Measurements from ENCODE around the gene CYFIP2. TPM values are rescaled to one million over a fixed set of nuclear protein-coding genes. Genes with fewer than 3 reads are reported as not detected.

Gene CYFIP2
- total RNA-seq, 1 donor from 2014 or later, result 42.9 TPM

DNA sequence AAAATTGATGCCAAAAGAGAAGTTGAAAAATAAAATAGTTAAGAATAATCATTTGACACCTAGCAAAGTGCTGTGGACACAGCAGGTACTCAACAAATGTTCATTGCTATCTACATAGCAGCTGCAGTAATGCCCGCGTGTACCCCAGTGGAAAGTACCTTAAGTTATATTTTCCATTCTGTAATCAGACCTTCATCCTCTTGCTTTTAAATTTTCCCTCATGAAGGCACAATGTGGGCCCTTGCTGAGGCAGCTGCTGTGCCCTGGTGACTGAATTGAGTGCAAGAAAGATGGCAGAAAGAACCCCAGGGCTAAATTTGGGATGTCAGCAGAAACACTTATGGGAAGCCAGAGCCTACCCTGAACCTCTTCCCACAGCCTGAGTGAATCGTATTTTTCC lies 65.9 kb downstream of the CYFIP2 start:
- H3K4me1 Mint-ChIP-seq (ENCODE audit: unreplicated experiment), result no peaks in the 10 kb centered on the region
- H3K4me3 Mint-ChIP-seq (ENCODE audit: unreplicated experiment), result no peak overlapping the region
- no peaks in the 10 kb centered on the region for H3K9me3 Mint-ChIP-seq (ENCODE audit: unreplicated experiment)
- no peak overlapping the region for H3K27ac Mint-ChIP-seq (ENCODE audit: unreplicated experiment)
- H3K27me3 Mint-ChIP-seq (ENCODE audit: unreplicated experiment), result no peaks in the 10 kb centered on the region
- DNase-seq (ENCODE audit: low spot score), result no peak
- TF ChIP-seq, protein P1, sequence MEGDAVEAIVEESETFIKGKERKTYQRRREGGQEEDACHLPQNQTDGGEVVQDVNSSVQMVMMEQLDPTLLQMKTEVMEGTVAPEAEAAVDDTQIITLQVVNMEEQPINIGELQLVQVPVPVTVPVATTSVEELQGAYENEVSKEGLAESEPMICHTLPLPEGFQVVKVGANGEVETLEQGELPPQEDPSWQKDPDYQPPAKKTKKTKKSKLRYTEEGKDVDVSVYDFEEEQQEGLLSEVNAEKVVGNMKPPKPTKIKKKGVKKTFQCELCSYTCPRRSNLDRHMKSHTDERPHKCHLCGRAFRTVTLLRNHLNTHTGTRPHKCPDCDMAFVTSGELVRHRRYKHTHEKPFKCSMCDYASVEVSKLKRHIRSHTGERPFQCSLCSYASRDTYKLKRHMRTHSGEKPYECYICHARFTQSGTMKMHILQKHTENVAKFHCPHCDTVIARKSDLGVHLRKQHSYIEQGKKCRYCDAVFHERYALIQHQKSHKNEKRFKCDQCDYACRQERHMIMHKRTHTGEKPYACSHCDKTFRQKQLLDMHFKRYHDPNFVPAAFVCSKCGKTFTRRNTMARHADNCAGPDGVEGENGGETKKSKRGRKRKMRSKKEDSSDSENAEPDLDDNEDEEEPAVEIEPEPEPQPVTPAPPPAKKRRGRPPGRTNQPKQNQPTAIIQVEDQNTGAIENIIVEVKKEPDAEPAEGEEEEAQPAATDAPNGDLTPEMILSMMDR (IDR thresholded peaks at IDR 0.05; ENCODE audit: unreplicated experiment), result no peak
- no peaks in the 10 kb centered on the region for H3K36me3 Mint-ChIP-seq (ENCODE audit: low read depth, unreplicated experiment)

DNA sequence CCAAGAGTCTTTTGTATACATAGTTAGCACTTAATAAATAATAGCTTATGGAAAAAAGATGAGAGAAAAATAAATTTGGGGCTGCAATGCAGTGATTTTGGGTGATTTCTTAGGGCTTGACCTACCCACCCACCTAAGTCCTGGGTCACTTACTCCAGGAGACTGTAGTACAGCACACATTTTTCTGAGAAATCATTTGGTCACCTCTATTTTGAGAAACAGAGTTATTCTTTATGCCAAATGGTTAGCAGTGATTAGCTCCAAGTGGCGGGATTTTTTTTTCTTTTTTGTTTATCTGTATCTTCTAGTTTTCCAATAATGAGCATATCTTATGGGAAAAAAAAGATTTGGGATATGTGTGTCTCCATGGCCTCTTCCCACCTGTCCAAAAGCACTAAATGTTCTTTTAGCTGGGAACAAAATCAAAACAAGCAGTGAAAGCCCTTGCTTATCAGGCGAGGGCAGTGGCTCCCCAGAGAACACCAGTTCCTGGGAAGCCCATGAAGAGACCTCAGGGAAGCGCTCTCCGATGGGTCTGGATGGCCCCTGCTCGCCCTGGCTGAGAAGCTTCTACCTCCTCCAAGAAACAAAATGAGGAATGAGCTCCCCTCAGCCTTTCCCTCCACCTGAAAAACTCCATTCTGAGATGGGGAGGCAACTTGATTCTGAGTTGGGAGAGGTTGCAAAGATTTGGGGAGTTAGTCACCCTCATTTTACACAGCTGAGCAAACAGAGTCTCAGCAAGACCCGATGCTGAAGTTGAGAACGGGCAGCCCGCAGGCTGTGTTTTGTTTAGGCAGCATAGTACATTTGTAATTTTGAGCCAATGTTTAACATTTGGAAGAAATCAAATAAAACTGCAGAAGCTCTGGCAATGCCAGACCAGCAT lies 69.9 kb downstream of the CYFIP2 start:
- Mint-ChIP-seq H3K4me3 (ENCODE audit: unreplicated experiment) (no peak overlapping the region), H3K36me3 (ENCODE audit: low read depth, unreplicated experiment) (peaks cover 6% of the 10 kb centered on the region), H3K4me1 (ENCODE audit: unreplicated experiment) (no peaks in the 10 kb centered on the region), H3K9me3 (ENCODE audit: unreplicated experiment) (no peaks in the 10 kb centered on the region), H3K27ac (ENCODE audit: unreplicated experiment) (no peak overlapping the region), H3K27me3 (ENCODE audit: unreplicated experiment) (peaks cover 1% of the 10 kb centered on the region)
- DNase-seq (ENCODE audit: low spot score), result no peak
- TF ChIP-seq, protein P1 (IDR thresholded peaks at IDR 0.05; ENCODE audit: unreplicated experiment), result no peak

DNA sequence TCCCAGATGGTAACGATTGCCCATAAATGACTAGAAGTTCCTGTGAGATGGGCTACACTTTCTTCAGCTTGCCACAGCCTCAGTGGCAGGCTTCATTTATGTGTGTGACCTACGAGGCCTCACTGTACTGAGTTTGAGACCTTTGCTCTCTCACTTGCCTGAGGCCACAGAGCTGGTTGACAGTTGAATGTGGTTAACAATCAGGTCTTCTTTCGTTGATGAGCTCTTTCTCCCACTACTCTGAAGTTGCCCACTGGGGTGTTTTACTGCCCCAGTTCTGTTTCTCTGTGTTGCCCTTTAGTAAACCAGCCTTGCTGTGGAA lies 70.5 kb downstream of the CYFIP2 start:
- Mint-ChIP-seq H3K4me3 (ENCODE audit: unreplicated experiment) (no peak overlapping the region), H3K36me3 (ENCODE audit: low read depth, unreplicated experiment) (peaks cover 8% of the 10 kb centered on the region), H3K4me1 (ENCODE audit: unreplicated experiment) (no peaks in the 10 kb centered on the region), H3K27ac (ENCODE audit: unreplicated experiment) (no peak overlapping the region), H3K27me3 (ENCODE audit: unreplicated experiment) (peaks cover 4% of the 10 kb centered on the region), H3K9me3 (ENCODE audit: unreplicated experiment) (no peaks in the 10 kb centered on the region)
- TF ChIP-seq, protein P1 (IDR thresholded peaks at IDR 0.05; ENCODE audit: unreplicated experiment), result no peak
- DNase-seq (ENCODE audit: low spot score), result no peak

DNA sequence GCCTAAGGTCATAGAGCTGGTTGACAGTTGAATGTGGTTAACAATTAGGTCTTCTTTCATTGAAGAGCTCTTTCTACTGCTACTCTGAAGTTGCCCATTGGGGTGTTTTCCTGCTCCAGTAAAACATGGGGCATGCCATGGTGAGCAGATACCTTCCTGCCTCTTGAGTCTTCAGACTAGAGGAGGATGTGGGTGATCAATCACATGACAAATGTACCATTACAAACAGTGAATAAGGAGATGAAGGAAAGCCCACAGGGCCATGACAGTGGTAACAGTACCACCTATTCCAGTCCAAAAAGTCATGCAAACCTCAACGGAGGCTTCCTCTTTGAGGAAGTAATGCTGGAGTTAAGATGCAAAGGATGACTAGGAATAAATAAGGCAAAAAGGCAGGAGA lies 73.5 kb downstream of the CYFIP2 start:
- Mint-ChIP-seq H3K36me3 (ENCODE audit: low read depth, unreplicated experiment) (peaks cover 12% of the 10 kb centered on the region), H3K27ac (ENCODE audit: unreplicated experiment) (no peak overlapping the region), H3K9me3 (ENCODE audit: unreplicated experiment) (no peaks in the 10 kb centered on the region), H3K4me3 (ENCODE audit: unreplicated experiment) (no peak overlapping the region), H3K4me1 (ENCODE audit: unreplicated experiment) (no peaks in the 10 kb centered on the region), H3K27me3 (ENCODE audit: unreplicated experiment) (peaks cover 7% of the 10 kb centered on the region)
- TF ChIP-seq, protein P1 (IDR thresholded peaks at IDR 0.05; ENCODE audit: unreplicated experiment), result no peak
- DNase-seq (ENCODE audit: low spot score), result no peak

DNA sequence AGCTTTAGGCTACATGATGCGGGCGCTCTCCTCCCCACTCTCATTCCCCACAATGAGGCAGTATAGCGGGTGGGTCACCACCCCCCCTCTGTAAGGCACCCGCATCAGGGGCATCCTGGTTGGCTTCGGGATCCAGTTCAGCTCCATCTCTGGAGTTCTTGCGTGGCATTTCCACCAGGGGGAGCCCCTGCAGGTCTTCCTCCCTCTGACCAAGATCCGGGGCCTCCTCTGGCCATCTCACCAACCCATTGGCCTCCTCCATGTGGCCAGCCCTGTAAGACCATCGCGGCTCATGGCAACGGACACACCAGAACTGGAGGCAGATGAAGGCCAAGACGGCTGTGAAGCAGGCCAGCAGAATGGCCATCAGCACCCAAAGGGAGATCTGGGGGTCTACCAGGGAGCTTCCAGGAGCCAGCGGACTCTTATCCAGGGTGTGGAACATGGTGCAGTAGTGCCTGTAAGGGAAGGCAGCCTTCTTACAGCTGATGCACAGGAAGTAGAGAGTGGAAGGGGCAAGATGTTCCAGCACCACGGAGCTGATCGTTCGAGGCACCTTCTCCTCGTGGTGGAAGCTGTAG lies 77.0 kb downstream of the CYFIP2 start:
- no peaks in the 10 kb centered on the region for H3K4me1 Mint-ChIP-seq (ENCODE audit: unreplicated experiment)

More for the DNA sequence above, 77.0 kb downstream of the CYFIP2 start:
- peaks cover 8% of the 10 kb centered on the region for H3K27me3 Mint-ChIP-seq (ENCODE audit: unreplicated experiment)
- no peak overlapping the region for H3K27ac Mint-ChIP-seq (ENCODE audit: unreplicated experiment)
- peak; percentile 61 for DNase-seq (ENCODE audit: low spot score)
- TF ChIP-seq, protein P1 (IDR thresholded peaks at IDR 0.05; ENCODE audit: unreplicated experiment), result peak; percentile 73
- H3K36me3 Mint-ChIP-seq (ENCODE audit: low read depth, unreplicated experiment), result peaks cover 12% of the 10 kb centered on the region
- H3K4me3 Mint-ChIP-seq (ENCODE audit: unreplicated experiment), result no peak overlapping the region
- no peaks in the 10 kb centered on the region for H3K9me3 Mint-ChIP-seq (ENCODE audit: unreplicated experiment)
